HepG2 (cell line): Measurements from ENCODE around the gene ZFAND2A. TPM values are rescaled to one million over a fixed set of nuclear protein-coding genes. Genes with fewer than 3 reads are reported as not detected.

Source experiments
- ARNT ChIP-seq: fragments of 450-650 bp; IDR thresholded peaks from 2 replicates; pipeline ENCODE4 v1.6.1; 2017
- ARNT2 ChIP-seq: sonication (generic); formaldehyde crosslinking; IDR thresholded peaks from 2 replicates; pipeline ENCODE4 v1.8.0; 2022; ENCODE audit warnings: mild to moderate bottlenecking, low read depth, missing genetic modification reagents, moderate library complexity
- ARNTL ChIP-seq: sonication (generic); formaldehyde crosslinking; IDR thresholded peaks from 2 replicates; pipeline ENCODE4 v1.4.0; 2020; ENCODE audit warnings: mild to moderate bottlenecking, missing genetic modification reagents
- CCDC6 ChIP-seq: sonication (generic); formaldehyde crosslinking; IDR thresholded peaks from 2 replicates; pipeline ENCODE4 v1.8.1; 2022; ENCODE audit warnings: mild to moderate bottlenecking, missing genetic modification reagents, moderate library complexity
- CERS6 ChIP-seq: sonication (generic); formaldehyde crosslinking; IDR thresholded peaks from 2 replicates; pipeline ENCODE4 v1.5.0; 2020; ENCODE audit warnings: missing genetic modification reagents
- E2F1 ChIP-seq: sonication (generic); formaldehyde crosslinking; IDR thresholded peaks from 2 replicates; pipeline ENCODE4 v1.5.0; 2020; ENCODE audit warnings: missing genetic modification reagents
- GATAD1 ChIP-seq: IDR thresholded peaks from 2 replicates; pipeline ENCODE4 v1.6.1; 2016; ENCODE audit warnings: missing genetic modification reagents, missing compliant biosample characterization
- IKZF4 ChIP-seq: sonication (generic); formaldehyde crosslinking; IDR thresholded peaks from 2 replicates; pipeline ENCODE4 v1.5.1; 2020; ENCODE audit warnings: borderline replicate concordance, mild to moderate bottlenecking, low read depth, missing genetic modification reagents; ENCODE audit errors: not compliant biosample characterization
- KDM5A ChIP-seq: fragments of 200-600 bp; sonication (generic); IDR thresholded peaks from 2 replicates; pipeline ENCODE4 v1.7.0; 2018; ENCODE audit warnings: antibody characterized with exemption, mild to moderate bottlenecking, low read length, borderline replicate concordance
- KDM5B ChIP-seq: sonication (generic); formaldehyde crosslinking; IDR thresholded peaks from 2 replicates; pipeline ENCODE4 v1.4.0; 2020; ENCODE audit warnings: missing genetic modification reagents, mild to moderate bottlenecking, borderline replicate concordance
- SATB2 ChIP-seq: sonication (generic); formaldehyde crosslinking; IDR thresholded peaks from 2 replicates; pipeline ENCODE4 v1.5.0; 2020; ENCODE audit warnings: missing genetic modification reagents
- SMAD1 ChIP-seq: sonication (generic); formaldehyde crosslinking; IDR thresholded peaks from 2 replicates; pipeline ENCODE4 v1.4.0; 2020; ENCODE audit warnings: missing genetic modification reagents, low read depth, mild to moderate bottlenecking, borderline replicate concordance
- TFE3 ChIP-seq: IDR thresholded peaks from 2 replicates; pipeline ENCODE4 v1.6.1; 2016
- ZBTB39 ChIP-seq: sonication (generic); formaldehyde crosslinking; IDR thresholded peaks from 2 replicates; pipeline ENCODE4 v1.5.0; 2020; ENCODE audit warnings: missing genetic modification reagents
- ZNF232 ChIP-seq: sonication (generic); formaldehyde crosslinking; IDR thresholded peaks from 2 replicates; pipeline ENCODE4 v1.4.0; 2020; ENCODE audit warnings: missing genetic modification reagents, borderline replicate concordance
- ZSCAN31 ChIP-seq: sonication (generic); formaldehyde crosslinking; IDR thresholded peaks from 2 replicates; pipeline ENCODE4 v1.5.0; 2020; ENCODE audit warnings: low read depth, mild to moderate bottlenecking, missing genetic modification reagents
- polyA plus RNA-seq, 8 experiments: library from polyadenylated mRNA; depleted of rRNA in 3 of 8; stranded (reverse) in 7 of 8; unstranded in 1 of 8; fragments of >200 nt; fragmentation: Illumina TruSeq in 4 of 8; extraction: Trizol in 4 of 8; gene quantifications; 2 replicates each; pipeline versions ENCODE4 v1.2.1 to v1.2.3, GENCODE V29; 2011 to 2016; ENCODE audit warnings: low read depth in 4 of 8, missing spikeins in 1 of 8, mixed read lengths in 1 of 8; ENCODE audit not compliant: insufficient read depth in 1 of 8
- total RNA-seq, 5 experiments: library from RNA; depleted of rRNA; stranded (reverse); fragments of >200 nt; fragmentation: Illumina TruSeq; extraction: Trizol; gene quantifications; 2 replicates each; pipeline ENCODE4 v1.2.3, GENCODE V29; 2016; ENCODE audit warnings: low read depth in 1 of 5
- TF ChIP-seq, protein P1 (sequence below): sonication (generic); formaldehyde crosslinking; conservative IDR thresholded peaks from 2 replicates; pipeline ENCODE4 v1.4.0; 2020; ENCODE audit warnings: missing genetic modification reagents

The ZFAND2A gene
- total and polyA plus RNA-seq, 2 of the 13 experiments (the other 11 are each of a cell fraction or from before 2014, with no cell fraction given) = 140 to 153 TPM

- TF ChIP-seq TFE3 = 0 out of 2 replicates have a peak, but pooled peaks have one; percentile 46
- TF ChIP-seq GATAD1 (CRISPR knock-in tag) = peak; percentile 79
- TF ChIP-seq, protein P1, sequence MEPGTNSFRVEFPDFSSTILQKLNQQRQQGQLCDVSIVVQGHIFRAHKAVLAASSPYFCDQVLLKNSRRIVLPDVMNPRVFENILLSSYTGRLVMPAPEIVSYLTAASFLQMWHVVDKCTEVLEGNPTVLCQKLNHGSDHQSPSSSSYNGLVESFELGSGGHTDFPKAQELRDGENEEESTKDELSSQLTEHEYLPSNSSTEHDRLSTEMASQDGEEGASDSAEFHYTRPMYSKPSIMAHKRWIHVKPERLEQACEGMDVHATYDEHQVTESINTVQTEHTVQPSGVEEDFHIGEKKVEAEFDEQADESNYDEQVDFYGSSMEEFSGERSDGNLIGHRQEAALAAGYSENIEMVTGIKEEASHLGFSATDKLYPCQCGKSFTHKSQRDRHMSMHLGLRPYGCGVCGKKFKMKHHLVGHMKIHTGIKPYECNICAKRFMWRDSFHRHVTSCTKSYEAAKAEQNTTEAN (CRISPR knock-in tag) = peak; percentile 31; the same call in 1 of the 2 replicates
- TF ChIP-seq CCDC6 (CRISPR knock-in tag) = no peak
- peak; percentile 55; the same call in 1 of the 2 replicates for TF ChIP-seq SATB2 (CRISPR knock-in tag)
- peak; percentile 65; the same call in 1 of the 2 replicates for TF ChIP-seq KDM5A
- TF ChIP-seq IKZF4 (CRISPR knock-in tag) = no peak
- no peak for TF ChIP-seq ARNT
- no peak for TF ChIP-seq ZBTB39
- TF ChIP-seq E2F1 (CRISPR knock-in tag) = peak; percentile 55; the same call in 1 of the 2 replicates
- peak; percentile 70; the same call in 1 of the 2 replicates for TF ChIP-seq ARNT2
- TF ChIP-seq ARNTL = no peak; the same call in 1 of the 2 replicates
- peak; percentile 70; the same call in 1 of the 2 replicates for TF ChIP-seq ZNF232 (CRISPR knock-in tag)
- no peak for TF ChIP-seq SMAD1
- no peak for TF ChIP-seq CERS6 (CRISPR knock-in tag)
- peak; percentile 81; the same call in 1 of the 2 replicates for TF ChIP-seq KDM5B (CRISPR knock-in tag)
- TF ChIP-seq ZSCAN31 (CRISPR knock-in tag) = peak; percentile 71; the same call in 1 of the 2 replicates
Measured at GRCh38 chr7:1169409-1170368, 9.7 kb upstream of the ZFAND2A start (continued).
